ENCODE data around the gene SMAD9.

Gene SMAD9

DNA sequence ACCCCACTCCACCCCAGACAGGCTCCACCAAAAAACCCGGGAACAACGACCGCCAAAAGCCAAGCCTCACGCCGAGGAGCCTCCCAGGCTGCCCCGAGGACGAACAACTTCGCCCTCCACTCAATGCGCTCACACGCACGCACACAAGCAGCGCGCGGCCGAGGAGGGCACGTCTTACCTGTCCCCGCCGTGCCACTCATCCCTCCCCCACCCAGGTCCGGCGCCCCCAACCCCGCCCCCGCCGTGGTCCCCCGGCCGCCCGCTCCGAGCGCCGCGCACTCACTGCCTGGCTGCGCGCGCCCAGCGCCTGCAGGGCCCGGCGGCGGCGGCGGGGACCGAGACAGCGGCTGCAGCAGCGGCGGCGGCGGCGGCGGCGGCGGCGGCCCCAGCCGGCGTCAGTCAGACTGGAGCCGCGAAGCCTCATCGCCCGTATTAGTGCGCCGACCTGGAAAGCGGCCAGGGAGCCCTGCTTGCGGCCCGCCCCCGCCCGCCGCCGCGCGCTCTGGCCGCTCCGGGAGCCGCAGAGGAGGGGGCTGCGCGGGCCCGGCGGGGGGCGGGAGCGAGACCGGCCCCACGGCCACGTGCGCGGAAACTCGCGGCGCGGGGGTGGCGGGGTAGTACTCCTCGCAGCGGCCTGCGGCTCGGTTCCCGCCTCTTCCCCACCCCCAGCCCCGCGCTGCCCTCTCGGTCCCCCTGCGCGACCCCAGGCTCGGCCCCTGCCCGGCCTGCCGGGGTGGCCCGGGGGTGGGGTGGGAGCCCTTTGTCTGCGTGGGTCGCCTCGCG lies at the start of gene SMAD9:
SMAD9 (minus strand) TSS at position 406 of the 783 bp plus-strand sequence. CDS start 40,549 bp downstream, outside the sequence.
- peak; percentile 80 for DNase-seq

DNA sequence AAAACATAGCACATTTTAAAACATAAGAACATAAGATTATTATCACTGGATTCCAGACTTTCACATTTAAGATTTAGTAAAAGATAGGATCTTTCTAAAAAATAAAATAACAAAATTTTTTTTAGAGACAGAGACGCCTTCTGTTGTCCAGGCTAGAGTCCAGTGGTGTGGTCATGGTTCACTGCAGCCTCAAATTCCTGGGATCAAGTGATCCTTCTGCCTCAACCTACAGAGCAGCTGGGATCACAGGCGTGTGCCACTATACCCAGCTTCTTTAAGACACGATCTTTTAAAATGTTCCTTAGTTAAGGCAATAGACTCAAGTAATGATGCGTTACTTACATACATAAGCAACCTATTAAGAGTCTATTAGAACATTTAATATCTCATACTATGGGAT lies 46.4 kb upstream of the SMAD9 start:
- DNase-seq, result no peak

DNA sequence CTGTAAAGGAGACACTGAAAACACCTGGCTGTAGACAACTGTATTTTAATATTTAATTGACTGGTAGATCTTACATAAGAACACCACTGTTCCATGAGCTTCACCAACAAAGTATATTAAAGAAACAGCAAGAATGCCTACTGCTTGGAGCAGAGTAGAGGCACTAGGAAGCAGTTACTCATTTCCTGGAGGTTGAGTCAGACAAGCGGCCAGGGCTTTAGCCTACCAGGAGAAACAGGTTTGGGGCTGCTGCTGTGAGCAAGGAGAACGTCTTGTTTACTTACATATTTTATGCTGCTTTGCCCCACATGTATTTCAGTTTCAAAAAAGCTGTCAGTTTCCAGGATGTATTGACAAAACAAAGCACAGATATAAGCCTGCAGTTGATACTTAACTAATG lies 45.7 kb upstream of the SMAD9 start:
- DNase-seq, result no peak

DNA sequence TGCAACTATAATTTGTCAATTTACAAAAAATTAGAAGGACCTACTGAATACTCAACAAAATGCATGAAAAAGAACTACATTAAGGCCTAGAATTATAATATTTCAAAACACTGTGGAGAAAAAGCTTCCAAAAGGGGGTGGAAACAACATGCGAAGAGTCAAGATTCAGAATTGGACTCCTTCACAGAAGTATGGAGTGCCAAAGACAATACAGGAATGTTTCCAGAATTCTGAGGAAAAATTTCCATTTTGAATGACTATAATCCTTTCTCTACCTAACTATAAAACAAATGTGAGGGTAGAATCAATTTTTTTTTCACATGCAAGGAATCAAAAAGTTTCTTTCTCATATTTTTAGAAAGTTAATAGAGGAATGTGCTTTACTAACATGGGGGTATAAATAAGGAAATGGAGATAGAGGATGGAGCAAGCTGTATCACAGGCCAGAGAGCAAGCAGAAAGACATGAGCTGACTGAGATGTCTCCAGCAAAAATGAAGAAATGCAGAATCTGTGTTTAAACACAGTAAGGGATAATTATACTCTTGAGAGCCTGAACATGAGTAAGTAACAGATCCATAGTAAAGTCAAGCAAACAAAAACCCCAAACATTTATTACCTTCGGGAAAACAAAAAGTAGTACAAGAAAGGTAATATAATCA lies 39.5 kb upstream of the SMAD9 start:
- DNase-seq, result no peak

DNA sequence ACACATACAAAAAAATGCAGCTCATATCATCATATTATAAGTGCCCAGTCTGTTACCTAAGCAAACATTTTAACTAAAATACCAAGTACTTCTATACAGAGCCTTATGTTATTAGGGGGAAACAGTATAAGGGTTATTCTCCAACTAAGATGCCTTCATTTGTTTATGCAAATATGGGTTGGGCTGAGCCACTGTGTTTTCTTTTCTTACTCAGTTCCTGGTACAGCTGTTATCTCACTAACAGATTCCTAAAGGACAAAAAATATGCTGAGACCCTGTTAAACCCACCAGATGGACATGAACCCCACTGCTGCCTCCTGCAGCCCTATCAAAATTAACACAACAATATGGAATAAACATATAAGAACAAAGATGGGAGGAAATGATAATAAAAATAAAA lies 34.5 kb upstream of the SMAD9 start:
- DNase-seq, result no peak

DNA sequence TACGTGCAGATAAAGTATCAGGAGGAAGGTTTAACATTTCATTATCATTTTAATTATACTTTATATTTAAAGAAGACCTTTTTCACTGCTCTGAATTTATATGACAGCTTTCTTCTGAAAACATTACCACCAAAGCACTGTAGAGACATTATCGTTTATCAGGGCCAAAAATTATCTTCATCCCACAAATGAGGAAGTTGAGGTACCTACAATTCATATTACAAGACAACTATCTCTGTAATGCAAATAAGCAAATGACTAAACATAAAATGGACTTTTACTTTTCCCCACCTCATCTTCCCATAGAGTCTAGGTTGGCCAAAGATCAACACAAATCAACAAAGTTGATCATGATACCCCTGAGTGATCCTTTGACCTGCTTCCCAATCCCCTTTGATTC lies 30.9 kb upstream of the SMAD9 start:
- peak; percentile 49 for DNase-seq

DNA sequence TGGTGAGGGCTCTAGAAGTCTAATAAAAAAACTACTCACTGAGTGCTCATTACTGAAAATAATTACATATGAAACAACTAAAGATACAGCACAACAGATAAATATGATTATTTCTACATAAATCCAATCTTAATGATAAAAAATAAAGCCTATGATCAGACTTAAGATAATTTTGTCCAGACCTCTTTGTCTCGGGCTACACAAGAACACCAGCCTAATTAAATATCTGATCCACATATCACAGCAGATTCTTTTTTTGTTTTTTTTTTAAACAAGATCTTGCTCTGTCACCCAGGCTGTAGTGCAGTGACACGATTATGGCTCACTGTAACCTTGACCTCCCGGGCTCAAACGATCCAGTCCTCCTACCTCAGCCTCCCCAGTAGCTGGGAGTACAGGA lies 30.3 kb upstream of the SMAD9 start:
- DNase-seq, result no peak

DNA sequence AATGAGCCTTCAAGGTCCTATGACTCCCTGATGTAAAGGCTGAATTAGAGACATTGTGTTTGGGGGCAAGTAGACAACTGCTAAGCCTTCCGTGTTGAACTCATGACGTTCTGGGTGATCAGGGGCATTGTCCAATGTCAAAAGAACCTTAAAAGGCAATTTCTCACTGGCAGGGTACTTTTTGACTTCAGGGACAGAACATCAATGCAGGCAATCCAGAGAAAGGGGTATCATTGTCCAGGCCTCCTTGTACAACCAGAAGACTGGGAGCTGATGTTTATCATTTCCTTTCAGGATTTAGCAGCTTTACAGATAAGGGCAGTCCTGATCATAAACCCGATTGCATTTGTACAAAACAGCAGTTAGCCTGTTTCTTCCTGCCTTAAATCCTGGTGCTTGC lies 25.0 kb upstream of the SMAD9 start:
- DNase-seq, result no peak

DNA sequence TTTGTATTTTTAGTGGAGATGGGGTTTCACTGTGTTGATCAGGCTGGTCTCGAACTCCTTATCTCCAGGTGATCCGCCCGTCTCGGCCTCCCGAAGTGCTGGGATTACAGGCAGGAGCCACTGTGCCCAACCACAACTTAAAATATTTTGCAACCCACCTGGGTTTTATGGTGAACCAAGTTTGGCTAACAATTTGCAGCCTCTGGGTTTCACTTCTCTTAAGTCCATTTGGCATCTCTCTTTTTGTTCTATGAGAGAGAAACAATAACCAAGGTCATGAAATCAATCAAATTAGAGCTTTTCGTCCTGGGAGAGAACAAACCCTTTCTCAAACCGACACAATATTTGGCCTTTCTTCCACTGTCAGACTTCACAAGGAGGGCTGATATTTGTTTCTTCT lies 5.6 kb upstream of the SMAD9 start:
- DNase-seq, result no peak

DNA sequence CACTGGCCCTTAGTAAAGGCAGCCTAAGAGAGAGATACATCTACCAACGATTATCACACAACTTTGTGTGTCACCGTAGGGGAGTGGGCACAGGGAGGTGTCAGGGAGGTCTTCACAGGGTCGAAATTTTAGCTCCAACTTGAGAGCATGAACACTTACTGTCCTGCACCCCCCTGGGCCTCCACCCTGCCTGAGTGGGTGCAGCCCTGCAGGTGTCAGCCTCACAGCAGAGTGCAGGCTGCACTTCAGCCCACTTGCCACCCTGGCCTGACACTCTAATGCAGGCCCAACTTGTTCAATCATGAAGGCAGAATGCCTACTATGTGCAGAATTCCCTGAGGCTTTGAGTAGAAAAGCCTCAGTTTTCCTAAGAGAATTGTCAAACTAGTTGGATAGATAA lies 4.0 kb upstream of the SMAD9 start:
- DNase-seq, result no peak

DNA sequence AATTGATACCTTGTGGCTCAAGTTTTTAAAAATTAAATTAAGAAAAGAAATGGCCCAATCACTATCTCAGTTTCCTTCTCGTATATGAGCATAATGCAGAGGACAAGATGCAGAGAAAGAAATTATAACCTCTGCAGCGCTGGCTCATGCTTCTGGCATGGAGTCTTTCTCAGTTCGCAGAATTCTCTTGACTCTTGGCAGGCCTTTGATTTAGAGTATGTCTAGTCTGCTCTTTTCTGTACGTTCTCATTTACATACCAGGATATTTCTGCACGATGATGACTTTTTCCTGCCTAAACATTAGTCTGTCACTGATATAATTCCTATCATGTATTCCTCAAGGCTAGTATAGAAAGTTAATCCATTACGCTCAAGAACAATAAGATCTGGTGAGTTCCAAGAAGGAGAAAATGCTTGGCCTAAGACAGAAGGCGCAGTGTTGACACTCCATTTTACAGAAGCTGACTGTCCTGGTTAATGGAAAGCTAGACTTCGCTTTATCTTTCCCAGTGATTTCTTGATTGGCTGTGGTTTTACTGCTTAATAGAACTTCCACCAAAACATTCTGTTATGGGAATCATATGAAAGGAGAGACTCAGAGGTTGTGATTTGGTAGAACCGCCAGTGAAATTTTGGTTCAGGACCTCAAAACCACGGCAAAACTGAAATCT lies 1.7 kb upstream of the SMAD9 start:
- no peak for DNase-seq

DNA sequence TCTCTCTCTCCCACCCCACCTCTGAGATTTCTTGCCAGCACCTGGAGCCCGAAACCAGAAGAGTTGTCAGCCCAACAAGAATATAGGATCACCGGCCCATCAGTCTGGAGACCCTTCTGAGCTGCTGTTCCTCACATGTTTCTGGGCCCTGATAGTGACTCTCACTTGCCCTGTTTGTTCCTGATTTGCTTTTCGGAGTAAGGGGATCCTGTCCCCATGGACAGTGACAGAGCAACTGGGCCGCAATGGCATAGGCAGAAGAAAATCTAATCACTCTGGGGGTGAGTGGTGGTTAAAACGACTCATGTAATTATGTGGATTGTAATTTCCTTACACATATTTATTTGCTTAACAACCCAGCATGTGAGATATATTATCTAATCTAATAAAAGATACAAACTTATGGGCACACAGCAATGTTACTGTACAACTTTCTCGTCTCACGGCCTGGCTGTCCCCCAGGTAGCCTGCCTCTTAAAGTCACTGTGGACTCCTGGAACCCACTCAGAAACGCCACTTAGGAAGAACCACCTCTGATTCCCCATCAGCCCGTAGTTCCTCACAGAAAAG lies 663 bp upstream of the SMAD9 start:
- no peak for DNase-seq

DNA sequence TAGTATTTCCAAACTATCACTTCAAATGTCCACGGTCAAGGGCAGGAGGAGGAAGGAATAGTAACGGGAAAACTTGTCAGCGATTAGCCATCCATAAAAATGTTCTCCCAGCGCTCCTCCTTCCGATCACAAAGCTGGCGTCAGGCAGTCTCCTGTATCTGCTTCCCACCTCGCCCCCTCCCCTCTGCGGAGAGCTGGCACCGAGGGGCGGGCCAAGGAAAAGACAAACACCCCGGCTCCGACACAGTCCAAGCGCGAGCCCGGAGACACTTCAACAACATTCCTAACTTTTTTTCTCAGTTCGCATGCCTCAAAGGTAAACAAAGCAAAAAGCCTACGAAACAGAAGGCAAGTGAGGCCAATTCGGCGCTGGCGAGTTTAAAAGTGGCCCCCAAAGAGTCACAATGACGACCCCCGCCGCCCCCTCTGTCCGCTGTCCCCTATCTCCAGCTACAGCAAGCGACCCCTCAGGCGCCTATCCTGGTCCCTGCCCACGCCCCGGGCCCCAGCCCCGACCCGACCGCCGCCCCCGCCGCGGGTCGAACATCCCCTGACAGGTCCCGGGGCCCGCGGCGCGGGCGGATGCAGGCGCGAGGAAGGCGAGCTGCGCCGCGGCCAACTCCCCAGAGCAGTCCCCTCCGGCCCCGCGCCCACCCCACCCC lies 736 bp downstream of the SMAD9 start:
- no peak for DNase-seq

DNA sequence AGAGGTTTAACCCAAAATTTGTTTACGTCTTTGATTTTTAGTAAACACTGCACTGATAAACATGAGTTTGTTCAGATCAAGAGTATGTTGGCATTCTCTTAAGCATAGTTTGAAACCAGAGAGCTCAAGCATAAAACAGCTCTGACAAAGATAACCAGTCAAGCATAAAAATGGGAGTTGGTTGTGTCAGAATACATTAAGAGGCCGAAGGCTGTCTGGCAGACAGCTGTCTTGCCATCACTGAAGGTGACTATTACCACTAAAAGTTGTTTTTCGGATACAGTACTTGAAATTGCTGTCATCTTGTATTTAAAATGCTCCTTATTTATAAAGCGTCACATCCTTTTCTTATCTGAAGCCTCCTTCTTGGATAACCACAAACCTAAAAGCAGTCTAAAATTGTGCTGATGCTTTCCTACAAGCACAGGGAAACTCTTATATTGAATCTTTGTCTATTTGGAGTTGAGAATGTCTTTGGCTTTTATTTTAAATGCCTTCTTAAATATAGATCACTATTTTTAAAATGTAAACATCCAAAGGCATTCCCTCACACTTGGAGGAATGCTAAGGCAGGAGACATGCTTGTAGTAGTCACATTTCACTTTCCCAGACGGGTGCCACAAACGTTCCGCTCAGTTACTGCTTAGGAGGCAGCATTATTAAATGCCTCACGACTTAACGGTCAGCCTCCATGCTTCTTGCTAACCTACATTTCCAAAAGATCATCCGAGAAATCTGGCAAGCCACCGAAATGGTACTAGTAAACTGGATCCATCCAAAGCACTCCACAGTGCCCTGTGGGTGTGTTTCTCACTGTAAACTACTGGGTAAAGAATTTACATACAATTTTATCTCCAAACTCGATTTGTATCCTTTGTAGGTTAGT lies 1.5 kb downstream of the SMAD9 start:
- peak; percentile 33 for DNase-seq

DNA sequence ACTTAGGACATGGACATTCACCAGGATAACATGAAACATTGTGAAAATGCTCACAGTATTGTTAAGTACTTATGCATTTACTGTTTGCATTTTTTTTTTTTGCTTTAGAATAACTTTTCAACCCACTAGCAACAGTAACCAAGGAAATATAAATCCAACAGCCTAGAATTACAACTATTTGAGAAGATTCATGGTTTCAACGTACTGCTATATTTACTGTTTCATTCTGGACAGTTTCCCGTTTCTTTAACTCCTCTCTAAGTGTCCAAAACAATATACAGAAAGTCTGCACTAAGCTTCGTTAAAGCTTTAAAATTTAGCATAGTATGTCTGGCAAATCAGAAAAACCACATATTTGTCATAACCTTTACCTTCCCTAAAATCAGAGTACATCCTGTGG lies 2.7 kb downstream of the SMAD9 start:
- DNase-seq, result no peak

DNA sequence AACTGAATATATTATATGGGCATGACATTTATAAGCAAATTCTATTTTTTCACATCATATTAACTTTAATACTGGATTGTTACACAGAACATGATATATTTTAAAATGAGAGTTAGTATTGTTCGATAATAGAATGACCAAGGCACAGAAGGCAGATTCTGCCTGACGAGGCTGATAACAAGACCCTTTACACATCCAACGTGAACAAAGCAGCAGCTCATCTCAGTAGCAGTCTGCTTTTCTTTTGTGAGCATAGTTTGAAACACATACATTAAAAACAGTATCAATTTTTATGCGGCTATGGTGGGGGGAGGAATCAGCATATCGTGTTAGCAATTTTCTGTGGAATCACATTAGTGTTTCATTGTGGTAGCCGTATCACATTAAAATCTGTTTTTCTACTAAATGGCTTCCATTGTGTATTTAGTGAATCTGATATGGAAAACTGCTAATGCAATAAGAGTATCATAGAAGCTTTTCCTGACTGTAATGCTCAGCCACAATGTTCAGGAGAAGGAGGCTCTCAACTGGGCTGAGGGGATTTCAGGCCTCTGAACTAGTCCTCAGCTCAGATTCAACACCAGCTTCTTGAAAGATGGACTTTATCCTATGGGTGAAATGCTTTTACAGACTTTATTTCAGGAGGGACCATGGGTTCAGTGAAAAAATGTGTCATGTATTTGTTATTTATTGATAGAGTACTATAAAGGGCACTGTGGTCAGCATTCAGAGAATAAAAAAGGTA lies 4.0 kb downstream of the SMAD9 start:
- no peak for DNase-seq

DNA sequence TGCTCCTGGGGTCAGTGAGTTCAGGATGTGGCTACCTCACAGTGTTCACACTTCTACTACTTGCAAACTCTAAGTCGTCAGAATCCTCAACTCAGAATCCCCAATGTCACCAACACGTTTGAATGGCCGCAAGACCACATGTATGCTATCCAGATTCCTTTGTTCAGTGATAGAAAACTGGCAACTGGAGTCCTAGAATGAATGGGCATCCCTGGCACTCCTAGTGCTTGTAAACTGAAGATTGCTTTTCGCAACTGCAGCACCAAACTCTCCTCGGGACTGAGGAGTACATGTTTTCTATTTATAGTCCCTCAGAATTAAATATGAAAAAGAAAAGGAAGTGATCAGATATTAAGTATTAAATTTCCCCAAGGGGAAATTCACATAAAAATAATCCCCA lies 4.9 kb downstream of the SMAD9 start:
- no peak for DNase-seq

DNA sequence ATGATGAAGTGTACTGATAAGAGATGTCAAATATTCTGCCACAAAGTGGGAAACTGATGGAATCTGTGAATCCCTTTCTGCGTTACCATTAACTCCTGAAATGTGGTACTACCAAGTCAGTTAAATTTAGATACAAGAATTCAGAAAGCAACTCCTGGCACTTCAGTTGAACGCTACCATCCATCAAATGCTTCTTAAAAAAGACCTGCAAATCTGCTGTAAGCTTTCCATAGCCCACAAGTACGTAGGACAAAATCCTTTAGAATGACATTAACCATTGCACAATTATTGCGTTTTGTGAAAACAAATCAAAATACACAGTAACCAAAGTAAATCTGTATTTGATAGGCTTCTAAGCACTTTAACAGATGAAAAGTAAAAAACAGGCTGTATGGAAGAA lies 5.4 kb downstream of the SMAD9 start:
- no peak for DNase-seq

DNA sequence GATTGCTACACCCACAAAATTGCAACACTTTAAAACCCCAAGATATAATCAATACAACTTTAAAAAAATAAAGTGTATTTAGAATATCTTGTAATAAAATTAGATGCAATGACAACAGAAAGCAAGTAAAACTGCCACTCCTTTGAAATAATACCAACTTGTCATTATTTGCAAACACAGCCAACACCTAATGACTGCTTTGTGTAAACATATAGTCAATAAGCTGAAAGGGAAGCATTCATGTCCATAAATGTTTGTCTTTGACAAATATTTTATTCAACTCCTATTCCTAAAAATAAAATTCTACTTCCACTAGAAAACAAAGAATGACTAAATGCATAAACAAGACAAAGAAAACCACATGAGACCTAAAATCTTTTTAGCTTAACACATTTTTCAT lies 6.6 kb downstream of the SMAD9 start:
- peak; percentile 20 for DNase-seq

DNA sequence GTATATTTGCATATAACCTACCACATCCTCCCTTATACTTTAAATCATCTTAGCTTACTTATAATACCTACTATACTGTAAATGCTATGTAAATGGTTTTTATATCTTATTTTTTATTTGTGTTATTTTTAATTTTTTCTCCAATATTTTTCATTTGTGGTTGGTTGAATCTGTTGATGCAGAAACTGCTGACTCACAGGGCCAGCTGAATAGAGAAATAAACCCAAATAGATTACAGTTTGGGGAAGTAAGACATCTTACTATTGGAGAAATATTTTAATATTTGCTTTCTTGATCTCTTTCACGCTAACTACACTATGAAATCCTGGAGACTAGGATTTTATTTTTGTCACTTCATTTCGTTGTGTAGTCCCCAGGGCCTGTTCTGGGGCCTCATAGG lies 7.1 kb downstream of the SMAD9 start:
- DNase-seq, result peak; percentile 33

DNA sequence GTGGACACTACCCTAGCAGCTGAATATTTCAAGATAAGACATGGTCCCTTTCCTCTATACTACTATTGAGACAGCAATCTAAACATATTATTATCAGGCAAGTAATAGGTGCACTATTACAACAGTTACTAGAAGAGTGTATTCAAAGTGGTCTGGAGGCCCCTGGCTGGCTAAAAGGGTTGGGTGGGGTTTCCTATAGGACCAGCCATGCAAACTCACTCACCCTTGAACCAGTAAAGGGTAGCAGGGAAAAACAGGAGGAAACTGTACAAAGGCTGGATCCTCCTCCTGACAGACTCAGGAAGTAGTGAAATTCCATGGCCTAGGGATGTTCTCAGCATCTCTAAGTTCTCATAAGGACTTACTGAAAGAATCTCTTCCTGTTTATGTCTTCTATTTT lies 7.7 kb downstream of the SMAD9 start:
- no peak for DNase-seq

Data from hematopoietic multipotent progenitor cell treated with erythropoietin and hydrocortisone succinate and interleukin-3 and kit ligand, for 4 days (in vitro differentiated cells).